Neural cell (in vitro differentiated cells): ENCODE data around the gene COL8A1. TPM values are rescaled to one million over a fixed set of nuclear protein-coding genes. Genes with fewer than 3 reads are reported as not detected.

ENCODE experiments used
- H2AFZ ChIP-seq: fragments of 200-600, 300-800 bp; sonication (generic), shearing (Covaris generic); 2 replicates; pipeline ENCODE4 v1.6.0; 2014; ENCODE audit warnings: low read depth, mild to moderate bottlenecking, antibody characterized with exemption, low read length, moderate library complexity
- H3F3A ChIP-seq: fragments of 200-600 bp; shearing (Covaris generic); 2 replicates; pipeline ENCODE4 v1.6.1; 2016; ENCODE audit warnings: mild to moderate bottlenecking, moderate library complexity, mixed read lengths, antibody characterized with exemption, low read length; ENCODE audit not compliant: insufficient read depth, poor library complexity, severe bottlenecking
- H3K27ac ChIP-seq: fragments of 200-600, 300-800 bp; sonication (generic), shearing (Covaris generic); 2 replicates; pipeline ENCODE4 v1.5.1; 2014; ENCODE audit warnings: mild to moderate bottlenecking, low read length, moderate library complexity
- H3K27me3 ChIP-seq: fragments of 300-800, 200-600 bp; sonication (generic), shearing (Covaris generic); 2 replicates; pipeline ENCODE4 v1.6.0; 2014; ENCODE audit warnings: mild to moderate bottlenecking, low read depth, low read length, moderate library complexity; ENCODE audit not compliant: insufficient read depth
- H3K36me3 ChIP-seq: fragments of 300-800, 200-600 bp; sonication (generic), shearing (Covaris generic); 2 replicates; pipeline ENCODE4 v1.5.1; 2014; ENCODE audit warnings: mild to moderate bottlenecking, antibody characterized with exemption, low read length, moderate library complexity; ENCODE audit not compliant: insufficient read depth
- H3K4me2 ChIP-seq: fragments of 300-800, 200-600 bp; sonication (generic), shearing (Covaris generic); 2 replicates; pipeline ENCODE4 v1.6.0; 2014; ENCODE audit warnings: mild to moderate bottlenecking, low read length
- H3K4me3 ChIP-seq: fragments of 300-800, 200-600 bp; sonication (generic), shearing (Covaris generic); 2 replicates; pipeline ENCODE4 v1.5.1; 2014; ENCODE audit warnings: mild to moderate bottlenecking, low read length, moderate library complexity
- H3K79me2 ChIP-seq: fragments of 200-600 bp; shearing (Covaris generic); replicated peaks from 2 replicates; pipeline ENCODE4 v1.6.0; 2014; ENCODE audit warnings: mild to moderate bottlenecking, low read length, moderate library complexity; ENCODE audit not compliant: insufficient read depth
- H3K9ac ChIP-seq: fragments of 300-800, 200-600 bp; sonication (generic), shearing (Covaris generic); 2 replicates; pipeline ENCODE4 v1.6.1; 2016; ENCODE audit warnings: mild to moderate bottlenecking, low read length, mixed read lengths
- H3K9me2 ChIP-seq: fragments of 200-600 bp; shearing (Covaris generic); 2 replicates; pipeline ENCODE4 v1.6.1; 2016; ENCODE audit warnings: mild to moderate bottlenecking, low read length, mixed read lengths; ENCODE audit not compliant: insufficient read depth
- H3K9me3 ChIP-seq: fragments of 200-600, 300-800 bp; sonication (generic), shearing (Covaris generic); 2 replicates; pipeline ENCODE4 v1.6.1; 2016; ENCODE audit warnings: mild to moderate bottlenecking, mixed run types, low read length, moderate library complexity, mixed read lengths
- H4K20me1 ChIP-seq: fragments of 200-600 bp; shearing (Covaris generic); 2 replicates; pipeline ENCODE4 v1.6.1; 2016; ENCODE audit warnings: mild to moderate bottlenecking, mixed run types; ENCODE audit not compliant: insufficient read depth
- EP300 ChIP-seq: fragments of 450-650 bp; conservative IDR thresholded peaks from 2 replicates; pipeline ENCODE4 v1.6.1; 2014; ENCODE audit warnings: antibody characterized with exemption, mild to moderate bottlenecking, moderate library complexity; ENCODE audit not compliant: poor library complexity, severe bottlenecking
- EZH2 ChIP-seq: fragments of 200-600, 300-800 bp; shearing (Covaris generic), sonication (generic); IDR thresholded peaks from 2 replicates; pipeline ENCODE4 v1.6.1; 2014; ENCODE audit warnings: antibody characterized with exemption, low read length, borderline replicate concordance, mild to moderate bottlenecking; ENCODE audit not compliant: insufficient read depth, poor library complexity, severe bottlenecking
- MXI1 ChIP-seq: fragments of 450-650 bp; conservative IDR thresholded peaks from 2 replicates; pipeline ENCODE4 v1.6.1; 2014; ENCODE audit warnings: antibody characterized with exemption, mild to moderate bottlenecking; ENCODE audit not compliant: poor library complexity, severe bottlenecking
- POLR2AphosphoS5 ChIP-seq: IDR thresholded peaks from 2 replicates; pipeline ENCODE4 v1.6.1; 2012
- RAD21 ChIP-seq: fragments of 450-650 bp; conservative IDR thresholded peaks from 2 replicates; pipeline ENCODE4 v1.6.1; 2014; ENCODE audit warnings: antibody characterized with exemption, mild to moderate bottlenecking, moderate library complexity
- TAF1 ChIP-seq: IDR thresholded peaks from 2 replicates; pipeline ENCODE4 v1.6.1; 2012; ENCODE audit warnings: low read depth
- polyA plus RNA-seq: library from polyadenylated mRNA; depleted of rRNA; stranded (reverse); fragments of >200 nt; gene quantifications from 2 replicates; pipeline ENCODE4 v1.2.3, GENCODE V29; 2014
- TF ChIP-seq, protein P1 (sequence below): IDR thresholded peaks from 2 replicates; pipeline ENCODE4 v1.6.1; 2012; ENCODE audit warnings: borderline replicate concordance
- TF ChIP-seq, protein P2 (sequence below): fragments of 450-650 bp; IDR thresholded peaks from 2 replicates; pipeline ENCODE4 v1.5.1; 2014; ENCODE audit warnings: antibody characterized with exemption, mild to moderate bottlenecking, moderate library complexity; ENCODE audit not compliant: poor library complexity, severe bottlenecking

COL8A1 gene
- polyA plus RNA-seq, 1 donor from 2014 or later: 0.04 TPM

DNA sequence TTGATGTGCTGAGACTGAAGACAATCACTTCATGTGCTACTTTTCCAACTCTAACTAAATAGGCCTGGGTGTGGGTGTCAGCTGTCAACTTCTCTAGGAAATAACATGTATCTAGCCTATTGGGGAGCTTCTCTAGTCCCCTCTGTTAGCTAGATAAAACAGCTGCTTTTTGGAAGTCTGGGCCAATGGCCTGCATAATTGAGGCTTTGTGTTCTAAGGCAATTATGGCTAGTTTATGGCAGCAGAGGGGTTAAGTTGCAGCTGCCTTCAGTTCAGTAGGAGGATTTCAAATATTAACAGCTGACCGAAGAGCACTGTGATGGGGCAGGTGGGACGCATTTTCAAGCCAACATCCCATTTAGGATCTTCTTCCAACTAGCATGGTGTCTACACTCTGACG, 6.4 kb downstream of the COL8A1 start:
- Histone ChIP-seq H3K9me2 (no peaks in the 10 kb centered on the region), H3K4me3 (no peak overlapping the region), H3K79me2 (no peaks in the 10 kb centered on the region), H3K9ac (no peak overlapping the region), H3K4me2 (no peak overlapping the region), H3K9me3 (no peaks in the 10 kb centered on the region), H3K27me3 (no peaks in the 10 kb centered on the region), H4K20me1 (no peaks in the 10 kb centered on the region), H3K36me3 (no peaks in the 10 kb centered on the region), H3F3A (no peaks in the 10 kb centered on the region), H3K27ac (no peak overlapping the region), H2AFZ (no peak overlapping the region)
- no peak for TF ChIP-seq EP300
- TF ChIP-seq POLR2AphosphoS5: no peak
- no peak for TF ChIP-seq EZH2
- TF ChIP-seq RAD21: no peak
- TF ChIP-seq TAF1: no peak
- TF ChIP-seq, protein P1, sequence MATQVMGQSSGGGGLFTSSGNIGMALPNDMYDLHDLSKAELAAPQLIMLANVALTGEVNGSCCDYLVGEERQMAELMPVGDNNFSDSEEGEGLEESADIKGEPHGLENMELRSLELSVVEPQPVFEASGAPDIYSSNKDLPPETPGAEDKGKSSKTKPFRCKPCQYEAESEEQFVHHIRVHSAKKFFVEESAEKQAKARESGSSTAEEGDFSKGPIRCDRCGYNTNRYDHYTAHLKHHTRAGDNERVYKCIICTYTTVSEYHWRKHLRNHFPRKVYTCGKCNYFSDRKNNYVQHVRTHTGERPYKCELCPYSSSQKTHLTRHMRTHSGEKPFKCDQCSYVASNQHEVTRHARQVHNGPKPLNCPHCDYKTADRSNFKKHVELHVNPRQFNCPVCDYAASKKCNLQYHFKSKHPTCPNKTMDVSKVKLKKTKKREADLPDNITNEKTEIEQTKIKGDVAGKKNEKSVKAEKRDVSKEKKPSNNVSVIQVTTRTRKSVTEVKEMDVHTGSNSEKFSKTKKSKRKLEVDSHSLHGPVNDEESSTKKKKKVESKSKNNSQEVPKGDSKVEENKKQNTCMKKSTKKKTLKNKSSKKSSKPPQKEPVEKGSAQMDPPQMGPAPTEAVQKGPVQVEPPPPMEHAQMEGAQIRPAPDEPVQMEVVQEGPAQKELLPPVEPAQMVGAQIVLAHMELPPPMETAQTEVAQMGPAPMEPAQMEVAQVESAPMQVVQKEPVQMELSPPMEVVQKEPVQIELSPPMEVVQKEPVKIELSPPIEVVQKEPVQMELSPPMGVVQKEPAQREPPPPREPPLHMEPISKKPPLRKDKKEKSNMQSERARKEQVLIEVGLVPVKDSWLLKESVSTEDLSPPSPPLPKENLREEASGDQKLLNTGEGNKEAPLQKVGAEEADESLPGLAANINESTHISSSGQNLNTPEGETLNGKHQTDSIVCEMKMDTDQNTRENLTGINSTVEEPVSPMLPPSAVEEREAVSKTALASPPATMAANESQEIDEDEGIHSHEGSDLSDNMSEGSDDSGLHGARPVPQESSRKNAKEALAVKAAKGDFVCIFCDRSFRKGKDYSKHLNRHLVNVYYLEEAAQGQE: no peak
- no peak for TF ChIP-seq MXI1

DNA sequence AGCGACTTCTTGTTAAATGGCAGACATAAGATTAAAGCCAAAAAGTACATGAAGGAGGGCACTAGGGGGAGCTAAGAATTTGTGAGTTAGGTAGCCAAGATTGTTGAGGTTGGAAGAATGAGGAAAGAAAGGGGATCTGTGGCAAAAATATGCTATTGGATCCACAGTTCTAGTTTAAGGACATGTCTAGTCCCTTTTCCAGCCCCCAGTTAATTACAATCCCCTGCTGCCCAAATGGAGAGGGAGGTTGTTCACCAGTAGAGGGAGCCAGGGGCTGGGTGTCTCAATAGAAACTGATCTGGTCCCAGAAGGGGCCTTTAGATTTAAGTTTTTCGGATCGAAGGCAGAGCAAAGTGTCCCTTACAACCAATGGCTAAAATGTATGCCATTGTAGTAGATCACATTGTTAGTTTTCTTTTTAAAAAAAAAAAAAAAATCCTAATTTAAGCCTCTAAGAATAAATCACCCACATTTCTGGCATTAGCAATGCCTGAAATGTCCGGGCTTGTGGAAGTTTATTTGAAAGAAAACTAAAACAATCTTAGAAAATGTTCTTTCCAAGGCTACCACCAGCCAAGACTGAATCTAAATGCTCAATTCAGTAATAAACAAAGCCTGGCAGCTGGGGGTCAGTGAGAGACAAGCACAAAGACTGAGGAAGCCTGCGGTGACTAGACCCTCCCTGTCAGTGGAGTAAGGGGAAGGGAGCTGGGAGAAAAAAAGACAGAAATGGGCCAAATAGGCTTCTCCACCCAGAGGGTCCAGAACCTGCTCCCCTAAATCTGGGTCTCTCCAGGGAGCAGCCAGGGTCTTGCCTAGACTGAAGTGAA, 7.1 kb downstream of the COL8A1 start:
- no peaks in the 10 kb centered on the region for H3K9me2 ChIP-seq
- TF ChIP-seq RAD21 (peak; percentile 19), EP300 (no peak)
- TF ChIP-seq, protein P2, sequence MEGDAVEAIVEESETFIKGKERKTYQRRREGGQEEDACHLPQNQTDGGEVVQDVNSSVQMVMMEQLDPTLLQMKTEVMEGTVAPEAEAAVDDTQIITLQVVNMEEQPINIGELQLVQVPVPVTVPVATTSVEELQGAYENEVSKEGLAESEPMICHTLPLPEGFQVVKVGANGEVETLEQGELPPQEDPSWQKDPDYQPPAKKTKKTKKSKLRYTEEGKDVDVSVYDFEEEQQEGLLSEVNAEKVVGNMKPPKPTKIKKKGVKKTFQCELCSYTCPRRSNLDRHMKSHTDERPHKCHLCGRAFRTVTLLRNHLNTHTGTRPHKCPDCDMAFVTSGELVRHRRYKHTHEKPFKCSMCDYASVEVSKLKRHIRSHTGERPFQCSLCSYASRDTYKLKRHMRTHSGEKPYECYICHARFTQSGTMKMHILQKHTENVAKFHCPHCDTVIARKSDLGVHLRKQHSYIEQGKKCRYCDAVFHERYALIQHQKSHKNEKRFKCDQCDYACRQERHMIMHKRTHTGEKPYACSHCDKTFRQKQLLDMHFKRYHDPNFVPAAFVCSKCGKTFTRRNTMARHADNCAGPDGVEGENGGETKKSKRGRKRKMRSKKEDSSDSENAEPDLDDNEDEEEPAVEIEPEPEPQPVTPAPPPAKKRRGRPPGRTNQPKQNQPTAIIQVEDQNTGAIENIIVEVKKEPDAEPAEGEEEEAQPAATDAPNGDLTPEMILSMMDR: peak; percentile 56
- H3K4me2 ChIP-seq: no peak overlapping the region
- H3K79me2 ChIP-seq: no peaks in the 10 kb centered on the region
- H2AFZ ChIP-seq: no peak overlapping the region
- H3K9me3 ChIP-seq: no peaks in the 10 kb centered on the region
- peak overlapping the region; percentile 84 for H3K27ac ChIP-seq
- no peaks in the 10 kb centered on the region for H3K36me3 ChIP-seq
- H3K27me3 ChIP-seq: no peaks in the 10 kb centered on the region
- no peaks in the 10 kb centered on the region for H4K20me1 ChIP-seq
- H3F3A ChIP-seq: no peaks in the 10 kb centered on the region
- no peak overlapping the region for H3K9ac ChIP-seq
- H3K4me3 ChIP-seq: no peak overlapping the region

DNA sequence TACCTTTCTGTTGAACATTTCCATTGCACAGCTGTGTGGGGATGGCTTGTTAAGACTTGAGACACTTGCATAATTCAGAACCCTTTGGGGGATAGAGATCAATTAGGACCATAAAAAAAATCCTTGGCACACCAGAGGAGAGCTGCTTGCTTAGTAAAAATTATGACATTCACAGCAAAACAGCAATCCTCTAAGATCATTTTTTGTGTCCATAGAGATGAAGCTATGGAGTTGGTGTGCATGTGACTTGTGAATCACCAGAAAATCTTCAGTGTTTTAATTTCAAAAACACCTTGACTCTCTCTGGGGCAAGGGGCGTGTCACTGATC, 7.7 kb downstream of the COL8A1 start:
- Histone ChIP-seq H3K9ac (no peak overlapping the region), H2AFZ (no peak overlapping the region), H3F3A (no peaks in the 10 kb centered on the region), H3K36me3 (no peaks in the 10 kb centered on the region), H3K9me3 (no peaks in the 10 kb centered on the region), H3K27ac (peak overlapping the region; percentile 84), H3K79me2 (no peaks in the 10 kb centered on the region), H3K27me3 (no peaks in the 10 kb centered on the region), H3K4me3 (no peak overlapping the region), H4K20me1 (no peaks in the 10 kb centered on the region), H3K4me2 (no peak overlapping the region), H3K9me2 (no peaks in the 10 kb centered on the region)
- TF ChIP-seq EP300: no peak
- no peak for TF ChIP-seq EZH2
- TF ChIP-seq, protein P2: no peak
- TF ChIP-seq POLR2AphosphoS5: no peak
